ENCODE results near the gene CHCHD4. TPM values are rescaled to one million over a fixed set of nuclear protein-coding genes. Genes with fewer than 3 reads are reported as not detected.

The CHCHD4 gene
- total RNA-seq, 1 donor from 2014 or later, result 13.2 TPM

GRCh38 chr3:14150078-14150477, 25.4 kb upstream of the CHCHD4 start:
- no peak for DNase-seq (ENCODE audit: low spot score)

DNA sequence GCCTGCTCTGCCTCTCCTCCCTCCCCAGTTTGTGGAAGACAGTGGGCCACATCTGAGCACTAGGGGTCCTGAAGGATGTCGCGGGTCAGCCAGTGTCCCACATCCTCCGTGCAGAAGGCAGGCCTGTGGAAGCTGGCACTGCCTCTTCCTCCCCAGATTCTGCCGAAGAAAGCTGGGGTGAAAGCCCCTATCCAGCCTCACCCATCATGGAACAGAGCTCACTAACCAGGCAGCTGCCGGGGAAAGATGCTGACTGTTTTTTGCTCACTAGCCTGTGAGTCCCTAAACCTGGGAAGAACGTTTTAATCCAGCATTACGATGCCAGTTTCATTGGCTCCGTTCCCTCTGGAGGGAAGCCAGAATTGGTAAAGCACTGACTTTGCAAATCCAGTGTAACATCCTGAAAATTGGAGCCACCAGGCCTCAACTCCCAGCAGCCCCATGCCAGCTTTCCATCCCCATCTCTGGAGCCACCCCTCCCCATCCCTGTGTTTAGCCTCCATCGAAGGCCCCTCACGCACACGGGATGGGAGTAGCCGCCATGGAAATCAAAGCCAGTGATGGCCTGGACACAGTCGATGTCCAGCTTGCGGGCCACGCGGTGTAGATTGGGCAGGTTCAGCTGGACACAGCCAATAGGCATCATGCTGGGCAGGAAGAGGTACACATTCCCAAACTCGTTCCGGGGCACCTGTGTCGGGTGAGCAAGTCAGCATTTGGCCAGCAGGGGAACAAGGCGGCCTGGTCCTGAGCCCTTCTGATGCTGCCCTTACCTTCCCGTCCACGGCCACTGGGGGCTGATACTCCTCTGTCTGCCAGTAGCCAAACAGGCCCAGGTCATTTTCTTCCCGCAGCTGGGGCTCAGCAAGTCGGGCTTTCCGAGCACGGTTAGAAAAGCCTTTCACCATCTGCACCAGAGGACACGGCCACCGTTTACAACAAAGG, 23.6 kb upstream of the CHCHD4 start:
- DNase-seq (ENCODE audit: low spot score), result no peak

DNA sequence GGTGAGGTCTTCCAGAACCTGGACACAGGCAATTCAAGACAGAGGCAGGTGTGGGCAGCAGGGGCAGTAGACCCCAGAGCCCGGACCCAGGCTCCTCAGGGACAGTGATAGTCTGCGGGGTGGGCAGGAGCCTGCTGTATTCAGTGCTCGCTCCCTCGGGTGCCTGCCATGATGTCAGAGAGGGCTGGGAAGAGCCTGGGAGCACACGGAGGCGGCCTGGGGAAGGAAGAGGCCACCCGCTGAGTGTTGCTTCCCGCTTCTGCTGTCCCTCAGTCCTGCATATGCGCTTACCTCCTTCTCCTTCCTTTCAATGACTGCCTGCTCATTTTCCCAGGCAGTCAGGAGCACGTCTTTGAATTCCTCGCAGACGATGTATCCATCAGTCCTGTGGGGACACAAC, 22.9 kb upstream of the CHCHD4 start:
- no peak for DNase-seq (ENCODE audit: low spot score)

- DNase-seq (ENCODE audit: low spot score), result no peak
These were observed 22.4 kb upstream of the CHCHD4 start for GRCh38 chr3:14147066-14147435.

- no peak for DNase-seq (ENCODE audit: low spot score)
These were observed 21.9 kb upstream of the CHCHD4 start for GRCh38 chr3:14146381-14147065.

- DNase-seq (ENCODE audit: low spot score), result no peak
These were observed 21.2 kb upstream of the CHCHD4 start for GRCh38 chr3:14145670-14146380.

DNA sequence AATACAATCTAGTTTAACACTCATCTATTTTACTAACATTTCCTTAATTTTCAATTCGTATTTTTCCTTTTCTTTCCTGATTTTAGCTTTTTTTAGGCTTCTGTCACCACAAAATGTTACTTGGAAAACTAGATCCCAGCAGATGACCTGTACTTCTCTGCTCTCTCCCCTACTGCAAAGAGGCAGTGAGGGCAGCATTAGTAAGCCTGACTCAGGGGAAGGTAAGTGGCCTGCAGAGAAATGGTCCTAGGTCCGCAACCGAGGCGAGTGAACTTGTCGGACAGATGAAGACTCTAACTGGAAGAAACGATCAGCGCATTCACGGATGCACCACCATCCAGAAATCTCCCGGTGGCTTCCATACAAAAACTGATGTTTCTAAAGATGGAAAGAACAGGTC, 20.6 kb upstream of the CHCHD4 start:
- no peak for DNase-seq (ENCODE audit: low spot score)

GRCh38 chr3:14144423-14145075, 19.9 kb upstream of the CHCHD4 start:
- peak; percentile 89 for DNase-seq (ENCODE audit: low spot score)

DNA sequence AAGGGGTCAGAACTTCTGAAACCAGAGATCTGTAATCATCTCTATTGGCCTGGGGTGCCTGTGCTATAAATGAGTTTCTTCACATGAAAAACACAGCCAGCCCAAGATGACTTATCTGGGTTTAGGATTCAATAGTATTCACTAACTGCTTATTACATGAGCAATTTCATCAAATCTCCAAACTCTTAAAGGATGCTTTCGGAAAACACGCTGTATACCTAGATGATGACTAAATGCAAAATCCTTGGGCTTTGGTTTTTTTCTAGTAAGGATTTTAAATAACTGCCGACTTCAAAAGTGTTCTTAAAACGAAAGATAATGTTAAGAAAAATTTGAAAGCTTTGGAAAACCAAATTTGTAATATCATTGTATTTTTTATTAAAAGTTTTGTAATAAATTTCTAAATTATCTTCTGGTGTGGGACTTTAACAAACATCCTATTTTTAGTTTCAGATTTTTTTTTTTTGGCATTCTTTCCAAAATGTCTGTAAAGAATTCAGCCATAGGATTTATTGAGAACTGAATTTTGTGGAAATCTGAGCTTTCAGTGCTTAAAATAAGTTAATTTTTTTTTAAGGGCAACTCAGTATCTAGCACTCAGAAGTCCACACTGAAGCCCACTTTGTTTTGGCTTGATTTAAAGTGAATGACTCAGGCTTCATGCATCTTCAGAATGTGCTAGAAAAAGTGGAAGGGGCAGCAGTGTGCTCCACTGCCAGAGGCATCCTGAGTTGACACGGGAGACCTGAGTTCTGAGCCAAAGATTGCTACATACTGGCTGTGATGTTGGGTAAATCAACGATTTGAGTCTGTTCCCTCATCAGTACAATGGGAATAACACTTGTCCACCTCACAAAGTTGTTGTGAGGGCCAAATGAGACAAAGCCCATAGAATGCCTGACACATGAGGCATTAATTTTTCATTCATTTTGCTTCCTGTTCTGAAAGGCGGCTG, 18.9 kb upstream of the CHCHD4 start:
- DNase-seq (ENCODE audit: low spot score), result no peak

GRCh38 chr3:14142567-14143270, 18.0 kb upstream of the CHCHD4 start:
- DNase-seq (ENCODE audit: low spot score), result no peak

GRCh38 chr3:14141602-14142341, 17.1 kb upstream of the CHCHD4 start:
- no peak for DNase-seq (ENCODE audit: low spot score)

GRCh38 chr3:14141144-14141543, 16.5 kb upstream of the CHCHD4 start:
- no peak for DNase-seq (ENCODE audit: low spot score)

GRCh38 chr3:14140668-14141067, 16.0 kb upstream of the CHCHD4 start:
- DNase-seq (ENCODE audit: low spot score), result no peak

DNA sequence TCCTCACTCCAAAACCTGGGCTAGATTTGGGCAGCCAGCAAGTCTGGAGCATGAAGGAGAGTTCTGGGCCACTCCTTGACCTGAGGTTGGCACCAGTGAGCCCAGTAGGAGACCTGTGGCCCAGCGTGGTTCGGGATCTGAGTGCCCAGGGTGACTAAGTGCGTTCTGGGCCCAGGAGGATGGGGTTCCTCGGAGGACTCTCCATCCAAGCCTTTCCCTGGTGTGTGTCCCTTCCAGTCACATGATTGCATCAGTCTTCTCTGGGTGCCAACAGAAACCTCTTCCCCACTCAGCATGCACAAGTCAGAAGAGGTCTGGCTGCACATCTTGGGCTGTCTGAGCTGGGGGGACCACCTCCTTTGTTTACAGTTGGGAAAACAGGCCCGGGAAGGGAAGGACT, 15.1 kb upstream of the CHCHD4 start:
- DNase-seq (ENCODE audit: low spot score), result no peak

DNA sequence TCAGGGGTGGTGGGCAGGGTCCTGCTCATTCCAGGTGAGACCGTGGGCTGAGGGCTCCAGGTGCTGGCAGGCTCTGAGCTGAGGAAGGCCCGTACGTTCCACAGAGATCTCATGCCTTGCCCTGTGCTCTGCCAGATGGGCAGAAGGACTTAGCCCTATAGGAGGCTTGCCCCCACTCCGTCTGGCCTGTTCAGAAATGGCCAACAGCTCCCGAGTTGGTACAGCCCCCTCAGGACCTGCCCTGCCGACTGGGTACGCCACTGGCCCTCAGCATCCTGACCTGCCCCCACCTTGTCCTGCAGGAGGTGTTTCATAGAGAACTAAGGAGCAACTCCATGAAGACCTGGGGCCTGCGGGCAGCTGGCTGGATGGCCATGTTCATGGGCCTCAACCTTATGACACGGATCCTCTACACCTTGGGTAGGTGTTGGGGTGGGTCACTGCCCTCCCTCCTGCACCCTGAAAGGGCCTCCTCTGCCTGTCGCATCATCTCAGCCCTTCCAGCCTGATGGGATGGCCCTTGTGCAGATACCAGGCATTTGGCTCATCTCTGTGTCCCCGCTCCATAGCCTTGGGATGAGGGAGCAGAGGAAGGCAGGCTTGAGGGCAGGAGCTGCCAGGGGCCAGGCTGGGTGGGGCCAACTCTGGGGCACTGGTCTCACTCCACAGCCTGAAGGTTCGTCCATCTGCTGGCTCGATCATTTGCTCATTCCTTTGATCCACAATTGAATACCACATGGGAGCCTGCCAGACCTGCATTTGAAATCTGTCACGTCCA, 14.4 kb upstream of the CHCHD4 start:
- DNase-seq (ENCODE audit: low spot score), result no peak

GRCh38 chr3:14138109-14138877, 13.6 kb upstream of the CHCHD4 start:
- no peak for DNase-seq (ENCODE audit: low spot score)

DNA sequence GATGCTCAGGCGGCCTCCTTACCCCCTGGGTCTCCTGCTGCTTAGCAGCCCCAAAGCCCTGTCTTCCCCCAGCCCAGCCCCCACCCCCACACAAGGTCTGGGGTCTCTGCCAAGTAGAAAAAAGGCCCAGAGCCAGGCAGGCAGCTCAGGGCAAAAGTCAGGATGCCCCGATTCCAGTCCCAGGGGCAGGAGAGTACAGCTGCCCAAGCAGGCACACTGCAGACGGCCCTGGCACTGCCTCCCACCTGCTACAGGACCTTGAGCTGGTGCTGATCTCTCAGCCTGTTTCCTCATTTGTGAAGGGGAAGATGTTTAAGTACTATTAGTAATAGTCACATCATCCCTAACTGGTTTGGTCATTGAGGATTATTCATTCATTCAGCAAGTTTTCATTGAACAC, 12.8 kb upstream of the CHCHD4 start:
- no peak for DNase-seq (ENCODE audit: low spot score)

- peak; percentile 46 for DNase-seq (ENCODE audit: low spot score)
These were observed 12.3 kb upstream of the CHCHD4 start for GRCh38 chr3:14137004-14137403.
